B cell (primary cell): ENCODE data around the gene IFNAR2.

Experiments used
- EZH2 ChIP-seq: IDR thresholded peaks from 2 replicates; pipeline ENCODE4 v1.6.1; 2012; ENCODE audit warnings: borderline replicate concordance, low read depth, mild to moderate bottlenecking, moderate library complexity, low read length; ENCODE audit not compliant: insufficient read depth, poor library complexity, severe bottlenecking
- TF ChIP-seq, protein P1 (sequence below): fragments of 200-600 bp; IDR thresholded peaks from one replicate; pipeline ENCODE4 v1.8.0; 2022; ENCODE audit warnings: antibody characterized with exemption, mild to moderate bottlenecking

DNA sequence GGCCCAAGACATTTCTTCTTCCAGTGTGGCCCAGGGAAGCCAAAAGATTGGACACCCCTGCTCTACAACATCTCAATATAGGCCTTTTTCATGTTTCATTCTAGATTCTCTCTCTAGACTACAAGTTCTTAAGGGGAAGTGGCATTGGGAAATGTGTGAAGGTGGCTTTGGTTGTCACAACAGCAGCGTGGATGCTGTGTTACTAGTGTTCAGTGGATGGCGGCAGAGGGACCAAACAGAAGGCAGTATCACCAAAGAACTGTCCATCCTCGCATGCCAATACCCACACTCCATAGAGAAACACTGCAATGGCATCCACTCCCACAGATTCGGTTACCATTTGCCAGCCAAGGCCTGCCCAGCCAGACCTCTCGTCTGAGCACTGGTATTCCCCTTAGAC lies 24.3 kb upstream of the IFNAR2 start:
- TF ChIP-seq, protein P1, sequence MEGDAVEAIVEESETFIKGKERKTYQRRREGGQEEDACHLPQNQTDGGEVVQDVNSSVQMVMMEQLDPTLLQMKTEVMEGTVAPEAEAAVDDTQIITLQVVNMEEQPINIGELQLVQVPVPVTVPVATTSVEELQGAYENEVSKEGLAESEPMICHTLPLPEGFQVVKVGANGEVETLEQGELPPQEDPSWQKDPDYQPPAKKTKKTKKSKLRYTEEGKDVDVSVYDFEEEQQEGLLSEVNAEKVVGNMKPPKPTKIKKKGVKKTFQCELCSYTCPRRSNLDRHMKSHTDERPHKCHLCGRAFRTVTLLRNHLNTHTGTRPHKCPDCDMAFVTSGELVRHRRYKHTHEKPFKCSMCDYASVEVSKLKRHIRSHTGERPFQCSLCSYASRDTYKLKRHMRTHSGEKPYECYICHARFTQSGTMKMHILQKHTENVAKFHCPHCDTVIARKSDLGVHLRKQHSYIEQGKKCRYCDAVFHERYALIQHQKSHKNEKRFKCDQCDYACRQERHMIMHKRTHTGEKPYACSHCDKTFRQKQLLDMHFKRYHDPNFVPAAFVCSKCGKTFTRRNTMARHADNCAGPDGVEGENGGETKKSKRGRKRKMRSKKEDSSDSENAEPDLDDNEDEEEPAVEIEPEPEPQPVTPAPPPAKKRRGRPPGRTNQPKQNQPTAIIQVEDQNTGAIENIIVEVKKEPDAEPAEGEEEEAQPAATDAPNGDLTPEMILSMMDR = no peak
- no peak for TF ChIP-seq EZH2
